ENCODE measurements around the gene FAM186B.

The FAM186B gene

DNA sequence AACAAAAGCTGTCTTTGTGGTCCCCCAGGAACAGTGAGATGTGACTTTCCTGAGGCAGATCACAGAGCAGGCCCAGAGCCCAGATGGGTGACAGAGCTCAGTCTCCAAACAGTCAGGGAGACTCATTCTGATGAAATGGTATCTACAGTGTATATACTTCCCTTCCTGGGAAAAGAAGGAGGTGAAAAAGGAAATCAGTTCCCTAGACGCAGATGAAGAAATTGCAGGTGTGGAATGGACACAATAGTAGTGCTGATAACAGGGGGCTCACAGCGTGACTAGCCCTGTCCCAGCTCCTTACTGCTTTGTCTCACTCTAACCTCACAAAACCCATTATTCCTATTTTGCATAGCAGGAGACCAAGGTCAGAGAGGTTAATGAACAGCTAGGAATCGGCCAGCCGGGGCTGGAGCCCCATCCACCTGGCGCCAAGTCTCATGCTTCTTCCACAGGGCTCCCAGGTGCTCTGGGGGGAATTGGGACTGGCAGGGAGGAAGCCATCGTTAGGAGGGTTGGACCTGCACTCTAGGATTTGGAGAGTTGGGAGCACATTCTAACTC, 54.7 kb downstream of the FAM186B start:
- DNase-seq: no peak

DNA sequence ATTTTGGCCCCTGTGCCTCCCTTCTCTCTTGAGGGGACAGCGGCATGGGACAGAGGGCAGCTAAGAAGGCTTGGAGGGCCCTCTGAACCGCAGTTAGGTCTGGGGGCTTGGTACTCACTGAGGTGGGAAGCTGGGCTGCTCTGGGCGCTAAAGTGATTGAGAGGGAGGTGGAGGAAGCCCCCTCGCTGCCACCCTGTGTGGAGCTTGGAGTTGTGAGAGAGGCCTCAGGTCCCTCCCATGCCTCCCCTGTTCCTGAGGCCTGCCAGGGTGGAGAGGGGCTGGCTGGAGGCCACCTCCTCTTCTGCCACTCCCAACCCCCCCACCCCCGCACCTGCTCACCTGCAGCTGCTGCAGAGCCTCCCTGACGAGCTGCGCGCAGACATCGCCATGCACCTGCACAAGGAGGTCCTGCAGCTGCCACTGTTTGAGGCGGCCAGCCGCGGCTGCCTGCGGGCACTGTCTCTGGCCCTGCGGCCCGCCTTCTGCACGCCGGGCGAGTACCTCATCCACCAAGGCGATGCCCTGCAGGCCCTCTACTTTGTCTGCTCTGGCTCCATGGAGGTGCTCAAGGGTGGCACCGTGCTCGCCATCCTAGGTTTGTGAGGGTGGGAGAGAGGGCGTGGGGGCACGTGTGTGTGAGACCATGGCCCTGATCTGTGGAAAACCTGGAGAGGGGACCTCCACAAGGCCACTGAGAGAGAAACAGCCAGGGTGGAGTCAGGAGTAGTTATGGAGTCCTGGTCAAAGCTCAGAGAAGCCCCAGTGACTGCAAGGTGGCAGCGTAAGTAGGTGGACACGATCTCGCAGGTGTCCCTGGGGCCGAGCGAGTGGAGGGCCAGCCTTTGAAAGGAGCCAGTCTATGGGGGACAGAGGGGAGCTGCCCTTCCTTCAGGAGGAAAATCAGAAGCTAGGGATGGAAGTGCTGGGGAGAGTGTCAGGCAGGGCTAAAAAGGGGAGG, 55.4 kb downstream of the FAM186B start:
- DNase-seq: no peak

DNA sequence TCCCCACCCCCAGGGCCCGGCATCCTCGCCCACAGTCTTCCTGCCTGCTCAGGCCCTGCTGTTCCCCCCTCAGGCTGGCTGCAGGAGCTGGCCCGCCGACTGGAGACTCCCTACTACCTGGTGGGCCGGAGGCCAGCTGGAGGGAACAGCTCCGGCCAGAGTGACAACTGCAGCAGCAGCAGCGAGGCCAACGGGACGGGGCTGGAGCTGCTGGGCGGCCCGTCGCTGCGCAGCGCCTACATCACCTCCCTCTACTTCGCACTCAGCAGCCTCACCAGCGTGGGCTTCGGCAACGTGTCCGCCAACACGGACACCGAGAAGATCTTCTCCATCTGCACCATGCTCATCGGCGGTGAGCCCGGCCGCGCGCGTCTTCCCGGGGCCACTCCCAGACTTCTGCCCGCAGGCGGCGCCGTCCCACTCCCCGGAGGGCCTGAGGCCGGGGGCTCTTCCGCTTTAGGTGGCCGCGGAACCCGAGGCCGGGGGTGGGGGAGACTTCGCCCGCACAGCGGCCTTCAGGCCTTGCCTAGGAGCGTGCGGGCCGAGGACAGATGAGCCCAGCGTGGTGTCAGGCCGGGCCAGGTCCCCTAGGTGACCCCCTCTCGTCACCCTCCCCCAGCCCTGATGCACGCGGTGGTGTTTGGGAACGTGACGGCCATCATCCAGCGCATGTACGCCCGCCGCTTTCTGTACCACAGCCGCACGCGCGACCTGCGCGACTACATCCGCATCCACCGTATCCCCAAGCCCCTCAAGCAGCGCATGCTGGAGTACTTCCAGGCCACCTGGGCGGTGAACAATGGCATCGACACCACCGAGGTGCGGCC, 56.4 kb downstream of the FAM186B start:
- no peak for DNase-seq

DNA sequence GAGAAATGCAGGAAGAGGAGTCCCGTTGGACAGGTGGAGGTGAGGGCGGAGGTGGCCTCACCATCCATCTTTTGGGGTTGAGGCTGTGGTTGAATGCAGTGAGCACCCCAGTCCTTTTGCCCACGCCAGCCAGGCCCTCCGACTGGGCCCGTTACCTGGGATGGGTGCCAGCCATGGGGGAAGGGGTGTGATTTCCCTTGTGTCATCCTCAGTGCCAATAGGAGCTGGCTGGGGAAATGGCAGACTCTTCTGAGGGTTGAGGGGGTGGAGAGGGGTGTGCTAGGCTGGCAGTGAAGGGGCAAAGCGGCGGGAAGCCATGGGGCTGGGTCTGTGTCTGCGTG, 57.0 kb downstream of the FAM186B start:
- no peak for DNase-seq

DNA sequence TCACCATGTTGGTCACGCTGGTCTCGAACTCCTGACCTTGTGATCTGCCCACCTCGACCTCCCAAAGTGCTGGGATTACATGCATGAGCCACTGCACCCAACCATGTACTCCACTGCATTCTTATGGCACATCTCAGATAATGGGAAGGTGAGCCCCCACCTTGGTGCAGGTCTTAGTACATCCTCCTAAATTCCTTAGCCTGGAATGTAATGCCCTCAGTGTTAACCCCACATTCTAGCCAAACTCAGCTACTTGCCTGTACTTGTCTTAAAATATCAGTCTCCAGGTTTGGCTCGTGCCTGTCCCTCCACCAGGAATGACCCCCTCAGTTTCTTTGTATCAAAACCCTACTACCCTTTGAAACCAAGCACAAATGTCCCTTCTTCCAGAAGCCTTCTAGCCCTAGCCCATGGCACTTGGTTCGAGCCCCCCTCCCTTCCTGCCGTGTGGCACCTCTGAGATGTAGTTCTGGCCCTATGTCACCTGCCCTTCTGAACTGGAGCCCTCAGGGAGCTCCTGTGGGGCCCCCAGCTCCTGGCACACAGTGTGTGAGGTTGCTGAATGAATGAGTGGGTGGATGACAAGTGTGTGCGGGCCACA, 58.2 kb downstream of the FAM186B start:
- no peak for DNase-seq

DNA sequence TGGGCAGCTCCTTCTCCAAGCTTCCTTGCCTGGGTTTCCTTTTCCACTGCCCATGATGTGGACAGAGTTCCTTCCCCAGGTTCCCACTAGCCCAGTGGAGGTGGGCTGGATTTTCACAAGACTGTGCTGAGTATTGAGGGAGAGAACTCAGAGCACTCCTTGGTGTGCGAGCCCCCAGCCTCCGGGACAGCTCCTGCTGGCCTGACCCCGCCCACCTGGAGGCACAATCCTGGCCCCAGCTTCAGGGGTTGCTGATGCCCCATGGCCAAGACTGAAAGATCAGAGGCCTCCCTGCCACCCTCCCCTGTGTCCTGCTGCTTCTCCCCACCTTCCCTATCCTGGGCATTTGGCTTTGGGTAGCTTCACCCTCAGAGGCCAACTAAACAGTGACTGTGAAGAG, 59.0 kb downstream of the FAM186B start:
- DNase-seq: no peak

DNA sequence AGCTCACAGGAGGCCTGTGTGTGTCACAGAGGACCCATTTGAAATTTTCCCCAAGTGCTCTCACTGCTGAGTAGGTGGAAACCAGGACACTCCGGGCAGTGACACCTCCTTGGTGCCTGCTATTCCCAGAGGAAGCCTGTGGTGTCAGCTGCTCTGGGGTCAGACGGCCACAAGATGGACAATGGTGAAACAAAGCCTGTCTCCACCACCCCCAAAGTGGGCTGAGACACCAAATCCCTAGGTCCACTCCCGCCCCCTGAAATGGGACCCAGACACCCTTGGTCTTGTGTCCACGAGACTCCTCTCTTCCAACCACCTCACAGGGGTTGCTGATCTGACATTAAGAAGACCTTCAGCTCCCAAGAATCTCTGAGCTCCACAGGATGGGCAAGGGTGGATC, 59.6 kb downstream of the FAM186B start:
- no peak for DNase-seq

DNA sequence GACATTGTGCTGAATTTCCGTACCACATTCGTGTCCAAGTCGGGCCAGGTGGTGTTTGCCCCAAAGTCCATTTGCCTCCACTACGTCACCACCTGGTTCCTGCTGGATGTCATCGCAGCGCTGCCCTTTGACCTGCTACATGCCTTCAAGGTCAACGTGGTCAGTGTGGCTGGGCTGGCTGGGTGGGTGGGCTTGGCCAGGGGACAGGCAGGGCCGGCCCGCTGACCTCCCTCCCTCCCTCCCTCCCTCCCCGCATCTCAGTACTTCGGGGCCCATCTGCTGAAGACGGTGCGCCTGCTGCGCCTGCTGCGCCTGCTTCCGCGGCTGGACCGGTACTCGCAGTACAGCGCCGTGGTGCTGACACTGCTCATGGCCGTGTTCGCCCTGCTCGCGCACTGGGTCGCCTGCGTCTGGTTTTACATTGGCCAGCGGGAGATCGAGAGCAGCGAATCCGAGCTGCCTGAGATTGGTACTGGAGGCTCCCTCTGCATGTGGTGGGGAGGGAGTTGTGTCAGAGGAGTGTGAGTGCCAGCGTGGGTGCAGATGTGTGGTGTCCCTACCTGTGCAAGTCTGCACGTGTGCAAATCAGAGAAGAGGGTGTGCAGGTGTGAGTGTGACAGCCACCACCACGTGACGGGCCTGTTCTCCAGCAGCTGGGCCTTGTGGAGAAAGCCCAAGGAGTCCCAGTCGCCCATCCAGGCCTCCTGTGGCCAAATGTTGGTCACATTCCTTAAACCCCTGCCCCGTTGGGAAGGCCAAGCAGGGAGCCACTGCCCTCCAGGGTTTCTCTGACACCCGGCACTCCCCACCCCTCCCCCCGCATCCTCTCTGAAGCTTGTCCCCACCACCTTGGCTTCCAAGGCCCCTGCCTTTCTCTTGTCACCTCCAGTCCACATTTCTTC, 61.3 kb downstream of the FAM186B start:
- no peak for DNase-seq

DNA sequence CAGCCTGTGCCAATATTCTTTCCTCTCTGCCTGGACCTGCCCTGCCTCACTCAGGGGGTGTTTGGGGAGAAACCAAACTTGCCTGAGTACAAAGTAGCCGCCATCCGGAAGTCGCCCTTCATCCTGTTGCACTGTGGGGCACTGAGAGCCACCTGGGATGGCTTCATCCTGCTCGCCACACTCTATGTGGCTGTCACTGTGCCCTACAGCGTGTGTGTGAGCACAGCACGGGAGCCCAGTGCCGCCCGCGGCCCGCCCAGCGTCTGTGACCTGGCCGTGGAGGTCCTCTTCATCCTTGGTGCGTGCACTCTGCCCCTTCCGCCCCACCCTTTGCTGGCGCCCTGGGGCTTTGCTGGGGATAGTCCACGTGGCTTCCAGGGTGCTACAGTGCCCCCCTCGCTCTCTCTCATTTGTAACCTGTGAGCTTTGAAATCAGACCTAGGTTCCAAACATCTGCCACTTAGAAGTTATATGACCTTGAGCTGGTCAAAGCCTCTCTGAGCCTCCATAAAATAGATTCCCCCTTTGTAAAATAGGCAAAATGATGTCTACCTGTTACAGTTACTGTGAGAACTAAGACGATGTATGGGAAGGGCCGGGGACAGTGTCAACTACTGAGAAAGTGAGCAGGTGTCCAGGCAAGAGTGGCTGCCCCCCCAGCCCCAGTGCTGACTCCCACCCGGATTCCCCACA, 62.1 kb downstream of the FAM186B start:
- no peak for DNase-seq

DNA sequence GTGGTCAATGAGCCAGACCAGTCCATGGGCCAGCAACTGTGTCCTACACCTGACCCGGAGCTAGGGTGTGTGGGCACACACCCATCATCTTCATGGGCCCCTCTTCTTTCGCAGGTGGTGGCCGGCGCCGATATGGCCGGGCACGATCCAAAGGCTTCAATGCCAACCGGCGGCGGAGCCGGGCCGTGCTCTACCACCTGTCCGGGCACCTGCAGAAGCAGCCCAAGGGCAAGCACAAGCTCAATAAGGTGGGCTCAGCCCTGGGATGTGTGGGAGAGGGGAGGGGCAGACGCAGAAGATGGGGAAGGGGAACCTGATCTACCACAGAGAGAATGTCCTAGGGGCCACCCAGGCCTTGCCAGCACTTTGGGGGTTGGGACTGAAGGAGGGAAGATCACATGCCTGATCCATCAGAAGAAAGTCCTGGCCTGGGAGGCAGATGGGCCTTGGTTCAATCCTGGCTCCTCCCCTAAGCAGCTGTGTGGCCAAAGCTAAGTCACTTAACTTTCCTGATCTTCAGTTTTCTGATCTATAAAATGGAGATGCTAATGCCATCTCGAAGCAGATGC, 62.8 kb downstream of the FAM186B start:
- DNase-seq: no peak

DNA sequence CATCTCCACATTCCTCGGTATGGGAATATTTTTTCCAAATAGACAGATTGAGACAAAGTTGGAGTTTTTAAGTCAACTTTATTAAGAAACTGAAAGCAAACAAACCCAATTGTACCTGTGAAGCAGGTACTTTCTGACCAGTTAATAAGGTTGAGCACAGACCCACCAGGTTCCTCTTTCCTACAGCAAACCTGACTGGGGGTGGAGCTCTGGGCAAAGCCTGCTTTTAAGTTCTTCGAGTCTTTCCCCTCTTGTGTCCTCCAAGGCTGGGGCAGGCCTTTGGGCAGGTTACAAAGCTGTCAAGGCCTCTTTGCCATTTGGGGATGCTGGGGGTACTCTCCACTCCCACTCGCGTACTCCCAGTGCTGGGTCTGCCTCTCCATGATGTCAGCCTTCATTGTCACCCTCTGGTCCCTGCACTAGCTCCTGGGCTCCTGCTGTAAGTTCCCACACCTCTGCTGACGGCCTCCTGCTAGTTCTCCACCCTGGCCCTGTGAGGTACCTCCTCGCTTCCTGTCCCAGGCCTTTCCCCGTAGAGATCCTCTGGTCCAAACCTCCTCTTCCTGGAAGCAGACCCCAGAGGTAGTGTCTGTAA, 63.4 kb downstream of the FAM186B start:
- no peak for DNase-seq

DNA sequence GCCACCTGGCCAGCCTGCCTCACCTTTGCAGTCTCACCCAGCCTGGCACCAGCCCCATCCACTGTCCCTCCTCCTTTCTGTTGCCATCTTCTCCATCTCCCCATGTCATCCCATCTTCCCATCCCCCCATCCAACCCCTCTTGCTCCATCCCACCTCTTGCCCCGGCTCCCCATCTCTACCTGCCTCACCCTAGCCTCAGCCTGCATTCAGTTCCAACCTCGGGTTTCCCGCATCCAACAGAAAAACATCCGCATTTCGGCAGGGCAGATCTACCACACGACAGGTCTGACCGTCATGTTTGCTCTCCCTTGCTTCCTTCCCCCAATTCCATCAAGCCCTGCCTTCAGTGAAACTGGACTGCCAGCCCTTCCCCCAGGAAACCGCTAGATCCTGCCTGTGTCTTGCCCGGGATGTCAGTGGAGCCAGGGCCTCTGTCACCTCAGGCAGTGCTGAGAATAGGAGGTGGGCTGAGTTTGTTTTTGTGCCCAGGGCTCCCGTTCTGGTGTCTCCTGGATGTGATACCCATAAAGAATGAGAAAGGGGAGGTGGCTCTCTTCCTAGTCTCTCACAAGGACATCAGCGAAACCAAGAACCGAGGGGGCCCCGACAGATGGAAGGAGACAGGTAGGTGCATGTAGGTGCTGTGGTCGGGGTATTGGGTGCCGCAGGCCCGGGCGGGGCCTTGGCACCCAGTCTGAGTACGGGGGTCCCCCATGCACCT, 64.1 kb downstream of the FAM186B start:
- no peak for DNase-seq

DNA sequence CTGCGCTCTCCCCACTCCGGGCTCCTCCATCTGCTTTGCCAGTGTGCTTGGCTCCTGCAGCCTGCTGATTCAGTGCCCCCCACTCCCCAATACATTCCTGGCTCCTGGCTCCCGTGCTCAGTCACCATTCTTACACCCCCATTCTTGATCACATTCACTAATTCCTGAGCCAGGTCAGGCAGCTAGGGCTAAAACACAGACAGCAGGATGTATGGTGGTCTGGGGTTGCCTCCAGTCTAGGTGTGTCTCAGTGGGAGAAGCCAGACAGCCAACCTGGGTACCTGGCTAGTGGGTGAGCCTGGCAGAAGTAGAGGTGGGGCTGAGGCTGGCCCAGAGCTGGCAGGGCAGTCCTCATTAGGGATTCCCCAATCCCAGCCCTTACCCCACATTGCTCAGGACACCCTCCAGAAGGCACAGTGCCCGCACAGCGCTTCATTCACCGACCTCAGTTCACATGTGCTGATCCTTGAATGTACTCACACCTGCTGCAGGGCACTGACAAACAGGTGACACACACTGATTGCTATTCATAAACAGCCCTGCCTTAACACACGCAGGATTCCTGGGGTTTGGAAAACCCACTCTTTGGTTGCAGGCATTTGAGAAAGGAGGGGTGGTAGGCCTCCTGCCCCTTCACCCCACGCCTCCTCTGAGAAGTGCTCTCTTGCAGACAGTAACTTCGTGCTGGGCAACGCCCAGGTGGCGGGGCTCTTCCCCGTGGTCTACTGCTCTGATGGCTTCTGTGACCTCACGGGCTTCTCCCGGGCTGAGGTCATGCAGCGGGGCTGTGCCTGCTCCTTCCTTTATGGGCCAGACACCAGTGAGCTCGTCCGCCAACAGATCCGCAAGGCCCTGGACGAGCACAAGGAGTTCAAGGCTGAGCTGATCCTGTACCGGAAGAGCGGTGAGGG, 65.0 kb downstream of the FAM186B start:
- DNase-seq: no peak

DNA sequence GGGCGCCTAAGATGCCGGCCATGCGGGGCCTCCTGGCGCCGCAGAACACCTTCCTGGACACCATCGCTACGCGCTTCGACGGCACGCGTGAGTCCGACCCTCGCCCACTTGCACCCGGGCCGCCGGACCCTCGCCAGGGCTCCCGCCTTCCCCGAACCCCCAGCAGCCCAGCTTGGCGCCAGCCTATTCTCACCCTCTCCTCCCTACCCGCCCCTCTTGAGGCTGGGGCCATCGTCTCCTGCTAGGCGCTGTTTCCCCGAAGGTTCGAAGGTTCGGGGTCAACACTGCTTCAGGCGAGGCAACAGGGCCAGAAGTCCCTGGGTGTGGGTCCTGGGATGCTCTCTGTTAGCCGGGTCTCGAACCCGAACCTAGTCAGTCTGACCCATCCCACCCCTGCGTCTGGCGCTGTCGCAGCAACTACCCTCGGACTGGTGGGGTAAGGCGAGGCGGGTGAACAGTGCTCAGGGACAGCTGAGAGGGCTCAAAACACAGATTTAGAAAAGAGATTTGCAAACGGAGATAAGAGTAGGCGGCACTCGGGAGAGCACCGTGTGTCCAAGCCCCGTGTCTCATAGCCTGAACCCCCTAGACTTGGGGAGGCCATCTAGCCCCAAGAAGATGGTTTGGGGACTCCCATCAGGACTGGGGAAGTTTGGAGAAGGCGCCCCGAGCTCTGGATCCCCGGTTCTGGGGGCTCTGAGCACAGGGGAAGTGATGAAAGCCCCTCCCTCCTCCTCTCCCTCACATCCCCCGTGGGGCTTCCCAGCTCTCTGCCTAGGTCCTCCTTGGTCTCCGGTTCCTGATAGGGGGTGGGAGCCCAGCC, 65.8 kb downstream of the FAM186B start:
- DNase-seq: no peak

DNA sequence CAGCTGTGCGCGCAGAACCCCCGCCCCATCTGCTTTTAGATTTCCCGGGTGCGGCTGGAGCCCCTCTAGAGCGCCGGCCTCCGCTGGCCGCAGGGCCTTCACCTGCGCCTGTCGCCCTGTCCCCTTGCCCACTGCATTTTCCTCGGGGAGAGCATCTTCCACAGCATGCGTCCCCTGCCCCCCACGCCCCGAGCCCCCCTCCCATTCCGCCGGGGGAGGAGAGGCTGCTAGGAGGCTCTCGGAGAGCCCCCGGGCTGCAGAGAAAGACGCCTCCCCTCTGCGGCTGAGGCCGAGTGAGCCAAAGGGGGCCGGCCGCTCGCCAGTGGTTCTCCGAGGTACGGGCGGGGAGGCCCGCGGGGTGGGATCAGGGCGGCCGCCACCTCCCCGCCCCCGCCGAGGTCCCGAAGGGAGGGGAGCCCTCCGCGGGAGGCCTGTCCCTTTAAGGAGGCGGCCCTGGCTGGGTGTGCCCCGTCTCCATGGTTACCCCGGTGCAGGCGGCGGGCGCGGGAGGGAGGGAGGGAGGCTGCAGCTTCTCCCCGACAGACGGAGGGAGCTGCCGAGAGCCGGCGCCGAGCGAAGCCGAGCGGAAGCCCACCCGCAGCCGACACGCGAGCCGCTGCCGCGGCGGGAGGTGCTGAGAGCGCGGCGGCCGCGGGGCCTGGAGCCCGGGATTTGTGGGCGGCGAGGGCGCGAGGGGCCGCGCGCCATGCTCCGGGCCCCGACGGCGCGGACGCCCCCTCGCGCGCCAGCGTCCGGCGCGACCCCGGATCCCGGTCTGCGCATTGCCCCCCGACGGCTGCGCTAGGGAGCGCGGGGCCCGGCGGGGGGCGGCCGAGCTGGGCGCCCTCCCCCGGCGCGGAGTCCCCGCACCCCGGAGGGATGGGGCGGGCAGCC, 66.7 kb downstream of the FAM186B start, which contains the start of gene KCNH3:
KCNH3 (plus strand) TSS at position 521 of the 894 bp plus-strand sequence. CDS start 387 bp downstream, outside the sequence.
- DNase-seq: peak; percentile 67

DNA sequence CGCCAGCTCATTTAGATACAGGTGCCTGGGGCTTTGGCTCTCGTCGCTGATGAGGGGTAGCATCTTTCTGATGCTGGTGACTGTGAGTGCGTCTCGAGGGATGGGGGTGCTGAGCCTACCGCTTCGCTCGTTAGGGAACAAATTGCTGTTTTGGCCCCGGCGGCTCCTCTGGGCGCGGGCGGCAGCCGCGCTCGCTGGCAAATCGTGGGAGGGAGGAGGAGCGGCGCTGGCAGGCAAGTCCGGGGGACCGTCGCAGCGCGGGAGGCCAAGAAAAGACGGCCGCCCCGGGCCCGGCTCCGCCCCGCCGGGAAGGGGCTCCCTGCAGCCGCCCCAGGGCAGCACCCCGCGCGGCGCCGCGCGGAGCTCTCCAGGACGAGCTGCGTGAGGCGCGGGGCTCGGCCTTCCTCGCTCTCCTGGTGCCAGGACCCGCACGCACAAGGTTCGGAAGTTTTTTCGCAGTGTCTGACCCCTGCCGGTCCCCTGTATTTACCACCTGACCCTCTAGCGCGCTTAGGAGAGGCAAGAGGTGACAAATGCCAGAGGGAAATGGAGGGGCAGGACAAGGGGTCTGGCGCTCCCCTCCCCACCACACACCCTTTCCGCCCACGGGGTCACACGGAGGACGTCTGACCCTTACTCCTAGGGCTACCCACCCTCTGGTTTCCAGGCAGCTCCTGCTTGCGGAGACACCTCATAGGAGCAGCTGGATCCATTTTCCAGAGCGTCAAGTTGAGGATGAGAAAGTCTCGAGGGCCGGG, 67.5 kb downstream of the FAM186B start:
- DNase-seq: no peak
